WTC11 (cell line): ENCODE results near the gene HBA2. TPM values are rescaled to one million over a fixed set of nuclear protein-coding genes. Genes with fewer than 3 reads are reported as not detected.

Source experiments
- EMX1 ChIP-seq: fragments of 250-450 bp; sonication (Bioruptor Pico); IDR thresholded peaks from 2 replicates; pipeline ENCODE4 v1.8.0; 2021; ENCODE audit warnings: mild to moderate bottlenecking
- ESRRA ChIP-seq: sonication (generic); formaldehyde crosslinking; IDR thresholded peaks from 2 replicates; pipeline ENCODE4 v1.8.1; 2022; ENCODE audit warnings: mild to moderate bottlenecking, missing genetic modification reagents, borderline replicate concordance
- FOXP1 ChIP-seq: sonication (generic); formaldehyde crosslinking; IDR thresholded peaks from 2 replicates; pipeline ENCODE4 v1.8.0; 2022; ENCODE audit warnings: missing genetic modification reagents, mild to moderate bottlenecking, moderate library complexity, borderline replicate concordance
- GRHL2 ChIP-seq: fragments of 250-450 bp; sonication (Bioruptor Pico); IDR thresholded peaks from 2 replicates; pipeline ENCODE4 v1.8.0; 2022; ENCODE audit warnings: mild to moderate bottlenecking, moderate library complexity; ENCODE audit not compliant: insufficient replicate concordance, severe bottlenecking
- HMGA2 ChIP-seq: fragments of 250-450 bp; sonication (Bioruptor Pico); IDR thresholded peaks from 2 replicates; pipeline ENCODE4 v1.4.0; 2021; ENCODE audit warnings: mild to moderate bottlenecking, moderate library complexity
- JAZF1 ChIP-seq: fragments of 250-450 bp; sonication (Bioruptor Pico); IDR thresholded peaks from 2 replicates; pipeline ENCODE4 v1.9.0; 2021; ENCODE audit warnings: moderate library complexity, mild to moderate bottlenecking, inconsistent platforms
- NFATC4 ChIP-seq: fragments of 250-450 bp; sonication (Bioruptor Pico); IDR thresholded peaks from 2 replicates; pipeline ENCODE4 v1.9.0; 2021; ENCODE audit warnings: mild to moderate bottlenecking
- RELA ChIP-seq: sonication (generic); formaldehyde crosslinking; IDR thresholded peaks from 2 replicates; pipeline ENCODE4 v1.8.1; 2022; ENCODE audit warnings: missing genetic modification reagents, mild to moderate bottlenecking, borderline replicate concordance
- SMAD4 ChIP-seq: sonication (generic); formaldehyde crosslinking; IDR thresholded peaks from 2 replicates; pipeline ENCODE4 v1.8.0; 2022; ENCODE audit warnings: mild to moderate bottlenecking, missing genetic modification reagents
- TEAD1 ChIP-seq: sonication (generic); formaldehyde crosslinking; IDR thresholded peaks from 2 replicates; pipeline ENCODE4 v1.8.0; 2022; ENCODE audit warnings: mild to moderate bottlenecking, missing genetic modification reagents
- TP53 ChIP-seq: sonication (generic); formaldehyde crosslinking; IDR thresholded peaks from 2 replicates; pipeline ENCODE4 v1.8.1; 2023; ENCODE audit warnings: mild to moderate bottlenecking, missing genetic modification reagents
- ZBTB21 ChIP-seq: sonication (generic); formaldehyde crosslinking; IDR thresholded peaks from 2 replicates; pipeline ENCODE4 v1.8.1; 2023; ENCODE audit warnings: mild to moderate bottlenecking, missing genetic modification reagents, borderline replicate concordance
- ZNF121 ChIP-seq: sonication (generic); formaldehyde crosslinking; IDR thresholded peaks from 2 replicates; pipeline ENCODE4 v1.8.0; 2023; ENCODE audit warnings: missing genetic modification reagents
- ZNF138 ChIP-seq: sonication (generic); formaldehyde crosslinking; conservative IDR thresholded peaks from 2 replicates; pipeline ENCODE4 v1.8.1; 2022; ENCODE audit warnings: mild to moderate bottlenecking, moderate library complexity, missing genetic modification reagents
- ZNF317 ChIP-seq: sonication (generic); formaldehyde crosslinking; IDR thresholded peaks from 2 replicates; pipeline ENCODE4 v1.8.1; 2023; ENCODE audit warnings: low read depth, mild to moderate bottlenecking, moderate library complexity, missing genetic modification reagents, borderline replicate concordance
- ZNF416 ChIP-seq: fragments of 250-450 bp; sonication (Bioruptor Pico); IDR thresholded peaks from 2 replicates; pipeline ENCODE4 v1.9.0; 2021; ENCODE audit warnings: mild to moderate bottlenecking, inconsistent platforms
- ZNF423 ChIP-seq: fragments of 250-450 bp; sonication (Bioruptor Pico); IDR thresholded peaks from 2 replicates; pipeline ENCODE4 v2.1.2; 2022; ENCODE audit warnings: mild to moderate bottlenecking, moderate library complexity
- ZNF671 ChIP-seq: fragments of 250-450 bp; sonication (Bioruptor Pico); IDR thresholded peaks from 2 replicates; pipeline ENCODE4 v1.8.0; 2021; ENCODE audit warnings: mild to moderate bottlenecking
- total RNA-seq: library from RNA; stranded (reverse); gene quantifications from 3 replicates; pipeline ENCODE4 v1.2.3, GENCODE V29; 2021
- TF ChIP-seq, protein P1 (sequence below): fragments of 250-450 bp; sonication (Bioruptor Pico); IDR thresholded peaks from 2 replicates; pipeline ENCODE4 v1.8.0; 2021; ENCODE audit warnings: mild to moderate bottlenecking
- TF ChIP-seq, protein P2 (sequence below): sonication (generic); formaldehyde crosslinking; IDR thresholded peaks from 2 replicates; pipeline ENCODE4 v1.8.0; 2022; ENCODE audit warnings: mild to moderate bottlenecking, missing genetic modification reagents
- TF ChIP-seq, protein P3 (sequence below): sonication (generic); formaldehyde crosslinking; IDR thresholded peaks from 2 replicates; pipeline ENCODE4 v1.8.1; 2022; ENCODE audit warnings: mild to moderate bottlenecking, moderate library complexity, missing genetic modification reagents
- TF ChIP-seq, protein P4 (sequence below): fragments of 250-450 bp; sonication (Bioruptor Pico); IDR thresholded peaks from 2 replicates; pipeline ENCODE4 v2.1.2; 2022; ENCODE audit warnings: mild to moderate bottlenecking, moderate library complexity
- TF ChIP-seq, protein P5 (sequence below): fragments of 250-450 bp; sonication (Bioruptor Pico); IDR thresholded peaks from 2 replicates; pipeline ENCODE4 v1.9.0; 2021; ENCODE audit warnings: moderate library complexity, mild to moderate bottlenecking, inconsistent platforms, borderline replicate concordance
- TF ChIP-seq, protein P6 (sequence below): sonication (generic); formaldehyde crosslinking; IDR thresholded peaks from 2 replicates; pipeline ENCODE4 v1.8.1; 2023; ENCODE audit warnings: mild to moderate bottlenecking, missing genetic modification reagents
- TF ChIP-seq, protein P7 (sequence below): sonication (generic); formaldehyde crosslinking; IDR thresholded peaks from 2 replicates; pipeline ENCODE4 v1.8.0; 2022; ENCODE audit warnings: mild to moderate bottlenecking, missing genetic modification reagents
- TF ChIP-seq, protein P8 (sequence below): sonication (generic); formaldehyde crosslinking; IDR thresholded peaks from 2 replicates; pipeline ENCODE4 v1.8.1; 2022; ENCODE audit warnings: missing genetic modification reagents, borderline replicate concordance
- TF ChIP-seq, protein P9 (sequence below): sonication (generic); formaldehyde crosslinking; IDR thresholded peaks from 2 replicates; pipeline ENCODE4 v1.8.0; 2022; ENCODE audit warnings: mild to moderate bottlenecking, missing genetic modification reagents

HBA2 gene
- total RNA-seq, 1 experiment from 2014 or later, result 2.4 TPM

DNA sequence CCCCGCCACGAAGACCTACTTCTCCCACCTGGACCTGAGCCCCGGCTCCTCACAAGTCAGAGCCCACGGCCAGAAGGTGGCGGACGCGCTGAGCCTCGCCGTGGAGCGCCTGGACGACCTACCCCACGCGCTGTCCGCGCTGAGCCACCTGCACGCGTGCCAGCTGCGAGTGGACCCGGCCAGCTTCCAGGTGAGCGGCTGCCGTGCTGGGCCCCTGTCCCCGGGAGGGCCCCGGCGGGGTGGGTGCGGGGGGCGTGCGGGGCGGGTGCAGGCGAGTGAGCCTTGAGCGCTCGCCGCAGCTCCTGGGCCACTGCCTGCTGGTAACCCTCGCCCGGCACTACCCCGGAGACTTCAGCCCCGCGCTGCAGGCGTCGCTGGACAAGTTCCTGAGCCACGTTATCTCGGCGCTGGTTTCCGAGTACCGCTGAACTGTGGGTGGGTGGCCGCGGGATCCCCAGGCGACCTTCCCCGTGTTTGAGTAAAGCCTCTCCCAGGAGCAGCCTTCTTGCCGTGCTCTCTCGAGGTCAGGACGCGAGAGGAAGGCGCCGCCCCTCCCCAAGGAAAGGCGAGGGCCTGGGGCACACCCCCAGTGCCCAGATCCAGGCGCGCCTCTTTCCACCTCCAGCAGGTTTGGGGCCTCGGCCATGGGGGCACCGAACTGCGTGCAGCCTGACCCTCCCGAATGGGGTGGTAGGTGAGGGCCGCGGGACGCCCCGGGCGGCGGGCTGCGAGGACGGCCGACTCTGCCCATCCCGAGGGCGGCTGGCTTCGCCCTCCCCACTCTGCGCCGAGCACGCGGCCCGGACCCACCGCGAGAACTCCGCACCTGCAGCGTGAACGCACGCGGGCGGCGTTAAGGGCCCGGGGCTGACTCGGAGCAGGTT, 8.2 kb downstream of the HBA2 start (continued):
- TF ChIP-seq, protein P1, sequence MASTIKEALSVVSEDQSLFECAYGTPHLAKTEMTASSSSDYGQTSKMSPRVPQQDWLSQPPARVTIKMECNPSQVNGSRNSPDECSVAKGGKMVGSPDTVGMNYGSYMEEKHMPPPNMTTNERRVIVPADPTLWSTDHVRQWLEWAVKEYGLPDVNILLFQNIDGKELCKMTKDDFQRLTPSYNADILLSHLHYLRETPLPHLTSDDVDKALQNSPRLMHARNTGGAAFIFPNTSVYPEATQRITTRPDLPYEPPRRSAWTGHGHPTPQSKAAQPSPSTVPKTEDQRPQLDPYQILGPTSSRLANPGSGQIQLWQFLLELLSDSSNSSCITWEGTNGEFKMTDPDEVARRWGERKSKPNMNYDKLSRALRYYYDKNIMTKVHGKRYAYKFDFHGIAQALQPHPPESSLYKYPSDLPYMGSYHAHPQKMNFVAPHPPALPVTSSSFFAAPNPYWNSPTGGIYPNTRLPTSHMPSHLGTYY, result 0 out of 2 replicates have a peak, but pooled peaks have one; percentile 68
- TF ChIP-seq, protein P2, sequence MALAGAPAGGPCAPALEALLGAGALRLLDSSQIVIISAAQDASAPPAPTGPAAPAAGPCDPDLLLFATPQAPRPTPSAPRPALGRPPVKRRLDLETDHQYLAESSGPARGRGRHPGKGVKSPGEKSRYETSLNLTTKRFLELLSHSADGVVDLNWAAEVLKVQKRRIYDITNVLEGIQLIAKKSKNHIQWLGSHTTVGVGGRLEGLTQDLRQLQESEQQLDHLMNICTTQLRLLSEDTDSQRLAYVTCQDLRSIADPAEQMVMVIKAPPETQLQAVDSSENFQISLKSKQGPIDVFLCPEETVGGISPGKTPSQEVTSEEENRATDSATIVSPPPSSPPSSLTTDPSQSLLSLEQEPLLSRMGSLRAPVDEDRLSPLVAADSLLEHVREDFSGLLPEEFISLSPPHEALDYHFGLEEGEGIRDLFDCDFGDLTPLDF, result peak; percentile 88
- TF ChIP-seq, protein P3, sequence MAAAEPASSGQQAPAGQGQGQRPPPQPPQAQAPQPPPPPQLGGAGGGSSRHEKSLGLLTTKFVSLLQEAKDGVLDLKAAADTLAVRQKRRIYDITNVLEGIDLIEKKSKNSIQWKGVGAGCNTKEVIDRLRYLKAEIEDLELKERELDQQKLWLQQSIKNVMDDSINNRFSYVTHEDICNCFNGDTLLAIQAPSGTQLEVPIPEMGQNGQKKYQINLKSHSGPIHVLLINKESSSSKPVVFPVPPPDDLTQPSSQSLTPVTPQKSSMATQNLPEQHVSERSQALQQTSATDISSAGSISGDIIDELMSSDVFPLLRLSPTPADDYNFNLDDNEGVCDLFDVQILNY, result peak; percentile 92; the same call in 1 of the 2 replicates
- TF ChIP-seq, protein P4, sequence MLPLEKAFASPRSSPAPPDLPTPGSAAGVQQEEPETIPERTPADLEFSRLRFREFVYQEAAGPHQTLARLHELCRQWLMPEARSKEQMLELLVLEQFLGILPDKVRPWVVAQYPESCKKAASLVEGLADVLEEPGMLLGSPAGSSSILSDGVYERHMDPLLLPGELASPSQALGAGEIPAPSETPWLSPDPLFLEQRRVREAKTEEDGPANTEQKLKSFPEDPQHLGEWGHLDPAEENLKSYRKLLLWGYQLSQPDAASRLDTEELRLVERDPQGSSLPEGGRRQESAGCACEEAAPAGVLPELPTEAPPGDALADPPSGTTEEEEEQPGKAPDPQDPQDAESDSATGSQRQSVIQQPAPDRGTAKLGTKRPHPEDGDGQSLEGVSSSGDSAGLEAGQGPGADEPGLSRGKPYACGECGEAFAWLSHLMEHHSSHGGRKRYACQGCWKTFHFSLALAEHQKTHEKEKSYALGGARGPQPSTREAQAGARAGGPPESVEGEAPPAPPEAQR (CRISPR knock-in tag), result no peak
- TF ChIP-seq, protein P5, sequence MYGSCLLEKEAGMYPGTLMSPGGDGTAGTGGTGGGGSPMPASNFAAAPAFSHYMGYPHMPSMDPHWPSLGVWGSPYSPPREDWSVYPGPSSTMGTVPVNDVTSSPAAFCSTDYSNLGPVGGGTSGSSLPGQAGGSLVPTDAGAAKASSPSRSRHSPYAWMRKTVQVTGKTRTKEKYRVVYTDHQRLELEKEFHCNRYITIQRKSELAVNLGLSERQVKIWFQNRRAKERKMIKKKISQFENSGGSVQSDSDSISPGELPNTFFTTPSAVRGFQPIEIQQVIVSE (CRISPR knock-in tag), result no peak; the same call in 1 of the 2 replicates
- TF ChIP-seq ZNF671 (CRISPR knock-in tag), result peak; percentile 90
- TF ChIP-seq ZNF138, result peak; percentile 96
- no peak for TF ChIP-seq GRHL2 (CRISPR knock-in tag)
- TF ChIP-seq ZNF317 (CRISPR knock-in tag), result peak; percentile 71; the same call in 1 of the 2 replicates
- peak; percentile 97 for TF ChIP-seq RELA (CRISPR knock-in tag)
- peak; percentile 68 for TF ChIP-seq NFATC4
- peak; percentile 74 for TF ChIP-seq ZNF121 (CRISPR knock-in tag)
- peak; percentile 74; the same call in 1 of the 2 replicates for TF ChIP-seq SMAD4 (CRISPR knock-in tag)
- TF ChIP-seq, protein P6, sequence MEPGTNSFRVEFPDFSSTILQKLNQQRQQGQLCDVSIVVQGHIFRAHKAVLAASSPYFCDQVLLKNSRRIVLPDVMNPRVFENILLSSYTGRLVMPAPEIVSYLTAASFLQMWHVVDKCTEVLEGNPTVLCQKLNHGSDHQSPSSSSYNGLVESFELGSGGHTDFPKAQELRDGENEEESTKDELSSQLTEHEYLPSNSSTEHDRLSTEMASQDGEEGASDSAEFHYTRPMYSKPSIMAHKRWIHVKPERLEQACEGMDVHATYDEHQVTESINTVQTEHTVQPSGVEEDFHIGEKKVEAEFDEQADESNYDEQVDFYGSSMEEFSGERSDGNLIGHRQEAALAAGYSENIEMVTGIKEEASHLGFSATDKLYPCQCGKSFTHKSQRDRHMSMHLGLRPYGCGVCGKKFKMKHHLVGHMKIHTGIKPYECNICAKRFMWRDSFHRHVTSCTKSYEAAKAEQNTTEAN (CRISPR knock-in tag), result peak; percentile 99
- TF ChIP-seq, protein P7, sequence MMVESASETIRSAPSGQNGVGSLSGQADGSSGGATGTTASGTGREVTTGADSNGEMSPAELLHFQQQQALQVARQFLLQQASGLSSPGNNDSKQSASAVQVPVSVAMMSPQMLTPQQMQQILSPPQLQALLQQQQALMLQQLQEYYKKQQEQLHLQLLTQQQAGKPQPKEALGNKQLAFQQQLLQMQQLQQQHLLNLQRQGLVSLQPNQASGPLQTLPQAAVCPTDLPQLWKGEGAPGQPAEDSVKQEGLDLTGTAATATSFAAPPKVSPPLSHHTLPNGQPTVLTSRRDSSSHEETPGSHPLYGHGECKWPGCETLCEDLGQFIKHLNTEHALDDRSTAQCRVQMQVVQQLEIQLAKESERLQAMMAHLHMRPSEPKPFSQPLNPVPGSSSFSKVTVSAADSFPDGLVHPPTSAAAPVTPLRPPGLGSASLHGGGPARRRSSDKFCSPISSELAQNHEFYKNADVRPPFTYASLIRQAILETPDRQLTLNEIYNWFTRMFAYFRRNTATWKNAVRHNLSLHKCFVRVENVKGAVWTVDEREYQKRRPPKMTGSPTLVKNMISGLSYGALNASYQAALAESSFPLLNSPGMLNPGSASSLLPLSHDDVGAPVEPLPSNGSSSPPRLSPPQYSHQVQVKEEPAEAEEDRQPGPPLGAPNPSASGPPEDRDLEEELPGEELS (CRISPR knock-in tag), result peak; percentile 97
- peak; percentile 95 for TF ChIP-seq ZBTB21 (CRISPR knock-in tag)
- peak; percentile 97 for TF ChIP-seq TEAD1
- peak; percentile 100 for TF ChIP-seq FOXP1
- TF ChIP-seq, protein P8, sequence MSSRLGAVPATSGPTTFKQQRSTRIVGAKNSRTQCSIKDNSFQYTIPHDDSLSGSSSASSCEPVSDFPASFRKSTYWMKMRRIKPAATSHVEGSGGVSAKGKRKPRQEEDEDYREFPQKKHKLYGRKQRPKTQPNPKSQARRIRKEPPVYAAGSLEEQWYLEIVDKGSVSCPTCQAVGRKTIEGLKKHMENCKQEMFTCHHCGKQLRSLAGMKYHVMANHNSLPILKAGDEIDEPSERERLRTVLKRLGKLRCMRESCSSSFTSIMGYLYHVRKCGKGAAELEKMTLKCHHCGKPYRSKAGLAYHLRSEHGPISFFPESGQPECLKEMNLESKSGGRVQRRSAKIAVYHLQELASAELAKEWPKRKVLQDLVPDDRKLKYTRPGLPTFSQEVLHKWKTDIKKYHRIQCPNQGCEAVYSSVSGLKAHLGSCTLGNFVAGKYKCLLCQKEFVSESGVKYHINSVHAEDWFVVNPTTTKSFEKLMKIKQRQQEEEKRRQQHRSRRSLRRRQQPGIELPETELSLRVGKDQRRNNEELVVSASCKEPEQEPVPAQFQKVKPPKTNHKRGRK (CRISPR knock-in tag), result no peak; the same call in 1 of the 2 replicates
- TF ChIP-seq JAZF1 (CRISPR knock-in tag), result no peak
- TF ChIP-seq EMX1 (CRISPR knock-in tag), result peak; percentile 88
- no peak for TF ChIP-seq ZNF416
- TF ChIP-seq TP53 (CRISPR knock-in tag), result peak; percentile 98
- TF ChIP-seq ZNF423 (CRISPR knock-in tag), result no peak; the same call in 1 of the 2 replicates
- TF ChIP-seq HMGA2 (CRISPR knock-in tag), result no peak
- TF ChIP-seq ESRRA, result peak; percentile 98
- TF ChIP-seq, protein P9, sequence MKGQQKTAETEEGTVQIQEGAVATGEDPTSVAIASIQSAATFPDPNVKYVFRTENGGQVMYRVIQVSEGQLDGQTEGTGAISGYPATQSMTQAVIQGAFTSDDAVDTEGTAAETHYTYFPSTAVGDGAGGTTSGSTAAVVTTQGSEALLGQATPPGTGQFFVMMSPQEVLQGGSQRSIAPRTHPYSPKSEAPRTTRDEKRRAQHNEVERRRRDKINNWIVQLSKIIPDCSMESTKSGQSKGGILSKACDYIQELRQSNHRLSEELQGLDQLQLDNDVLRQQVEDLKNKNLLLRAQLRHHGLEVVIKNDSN (CRISPR knock-in tag), result peak; percentile 76
